Measurements from ENCODE around the gene DNAJC22. TPM values are rescaled to one million over a fixed set of nuclear protein-coding genes. Genes with fewer than 3 reads are reported as not detected.

DNAJC22 gene
- total RNA-seq, 2 donors from 2014 or later = 0.68 to 1.5 TPM

DNA sequence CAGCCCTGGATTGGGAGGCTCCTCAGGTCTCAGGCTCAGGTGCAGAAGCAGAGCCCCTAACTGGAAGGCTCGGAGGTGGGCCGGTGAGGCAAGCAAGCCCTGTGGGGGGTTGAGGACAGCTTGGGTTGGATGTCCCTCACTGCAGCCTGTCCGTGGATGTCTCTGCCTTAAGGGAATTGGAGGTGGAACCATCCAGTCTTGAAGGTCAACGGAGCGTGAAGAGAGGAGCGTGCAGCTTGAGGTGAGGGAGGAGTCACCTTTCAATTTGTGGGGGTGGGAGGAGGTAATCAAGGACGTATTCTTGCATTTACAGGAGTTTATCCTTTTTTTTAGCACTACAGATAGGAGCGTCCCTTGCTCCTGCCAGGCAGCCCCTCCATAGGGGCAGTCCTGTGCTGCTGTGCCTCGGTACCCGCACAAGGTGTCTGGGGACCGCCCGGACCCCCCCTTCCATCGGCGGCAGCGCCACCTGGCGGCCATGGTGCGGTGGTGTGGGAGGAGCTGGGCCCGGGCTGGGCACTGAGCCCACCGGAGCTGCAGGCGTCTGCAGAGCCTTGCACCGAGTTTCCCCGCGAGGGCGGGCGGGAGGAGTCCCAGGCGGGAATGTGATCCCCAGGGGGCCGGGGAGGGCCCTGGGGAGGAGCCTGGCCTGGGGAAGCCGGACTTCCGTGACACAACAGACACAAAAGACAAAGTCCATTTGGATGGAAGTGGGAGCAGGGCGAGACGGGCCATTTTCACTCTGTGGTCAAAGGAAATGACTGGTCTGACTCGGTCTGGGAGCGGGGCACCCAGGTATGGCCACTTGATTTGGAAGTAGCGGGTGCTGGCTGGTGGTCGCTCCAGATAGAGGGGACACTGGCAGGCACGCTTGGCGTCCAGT, 864 bp downstream of the DNAJC22 start:
- H3K4me3 ChIP-seq = peak overlapping the region; percentile 70
- peaks cover 35 to 45% of the 10 kb centered on the region in 2 donors for H3K4me1 ChIP-seq (ENCODE audit: control insufficient read depth in 1 of 2, low read depth in 2 of 2)
- peak; percentile 32 for ATAC-seq (ENCODE audit: insufficient number of reproducible peaks, low FRiP score, low read depth)
- H3K36me3 ChIP-seq = no peaks in the 10 kb centered on the region
- no peaks in the 10 kb centered on the region for H3K9me3 ChIP-seq
- no peak overlapping the region for H3K27ac ChIP-seq
- peaks cover 24% of the 10 kb centered on the region for H3K27me3 ChIP-seq (replicated peaks; ENCODE audit: insufficient read depth)
- no peak for DNase-seq (ENCODE audit: low spot score)
- TF ChIP-seq, protein P1, sequence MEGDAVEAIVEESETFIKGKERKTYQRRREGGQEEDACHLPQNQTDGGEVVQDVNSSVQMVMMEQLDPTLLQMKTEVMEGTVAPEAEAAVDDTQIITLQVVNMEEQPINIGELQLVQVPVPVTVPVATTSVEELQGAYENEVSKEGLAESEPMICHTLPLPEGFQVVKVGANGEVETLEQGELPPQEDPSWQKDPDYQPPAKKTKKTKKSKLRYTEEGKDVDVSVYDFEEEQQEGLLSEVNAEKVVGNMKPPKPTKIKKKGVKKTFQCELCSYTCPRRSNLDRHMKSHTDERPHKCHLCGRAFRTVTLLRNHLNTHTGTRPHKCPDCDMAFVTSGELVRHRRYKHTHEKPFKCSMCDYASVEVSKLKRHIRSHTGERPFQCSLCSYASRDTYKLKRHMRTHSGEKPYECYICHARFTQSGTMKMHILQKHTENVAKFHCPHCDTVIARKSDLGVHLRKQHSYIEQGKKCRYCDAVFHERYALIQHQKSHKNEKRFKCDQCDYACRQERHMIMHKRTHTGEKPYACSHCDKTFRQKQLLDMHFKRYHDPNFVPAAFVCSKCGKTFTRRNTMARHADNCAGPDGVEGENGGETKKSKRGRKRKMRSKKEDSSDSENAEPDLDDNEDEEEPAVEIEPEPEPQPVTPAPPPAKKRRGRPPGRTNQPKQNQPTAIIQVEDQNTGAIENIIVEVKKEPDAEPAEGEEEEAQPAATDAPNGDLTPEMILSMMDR (IDR thresholded peaks at IDR 0.05) = peak; percentile 97

DNA sequence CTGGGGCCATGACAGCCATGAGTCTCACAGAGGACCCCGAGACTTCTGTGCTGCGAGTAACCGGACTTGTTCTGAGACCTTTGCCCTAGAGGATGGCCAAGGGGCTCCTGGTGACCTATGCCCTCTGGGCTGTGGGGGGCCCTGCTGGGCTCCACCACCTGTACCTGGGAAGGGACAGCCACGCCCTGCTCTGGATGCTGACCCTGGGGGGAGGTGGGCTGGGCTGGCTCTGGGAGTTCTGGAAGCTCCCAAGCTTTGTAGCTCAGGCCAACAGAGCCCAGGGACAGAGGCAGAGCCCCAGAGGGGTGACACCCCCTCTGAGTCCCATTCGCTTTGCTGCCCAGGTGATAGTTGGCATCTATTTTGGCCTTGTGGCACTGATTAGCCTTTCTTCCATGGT, 2.1 kb downstream of the DNAJC22 start:
- DNase-seq (ENCODE audit: low spot score) (no peak), ATAC-seq (ENCODE audit: insufficient number of reproducible peaks, low FRiP score, low read depth) (no peak)
- no peaks in the 10 kb centered on the region for H3K9me3 ChIP-seq
- H3K36me3 ChIP-seq = no peaks in the 10 kb centered on the region
- TF ChIP-seq, protein P1 (IDR thresholded peaks at IDR 0.05) = no peak
- H3K4me3 ChIP-seq = no peak overlapping the region
- peaks cover 23% of the 10 kb centered on the region for H3K27me3 ChIP-seq (replicated peaks; ENCODE audit: insufficient read depth)
- no peak overlapping the region for H3K27ac ChIP-seq
- H3K4me1 ChIP-seq (ENCODE audit: control insufficient read depth in 1 of 2, low read depth in 2 of 2) = peaks cover 26 to 35% of the 10 kb centered on the region in 2 donors

DNA sequence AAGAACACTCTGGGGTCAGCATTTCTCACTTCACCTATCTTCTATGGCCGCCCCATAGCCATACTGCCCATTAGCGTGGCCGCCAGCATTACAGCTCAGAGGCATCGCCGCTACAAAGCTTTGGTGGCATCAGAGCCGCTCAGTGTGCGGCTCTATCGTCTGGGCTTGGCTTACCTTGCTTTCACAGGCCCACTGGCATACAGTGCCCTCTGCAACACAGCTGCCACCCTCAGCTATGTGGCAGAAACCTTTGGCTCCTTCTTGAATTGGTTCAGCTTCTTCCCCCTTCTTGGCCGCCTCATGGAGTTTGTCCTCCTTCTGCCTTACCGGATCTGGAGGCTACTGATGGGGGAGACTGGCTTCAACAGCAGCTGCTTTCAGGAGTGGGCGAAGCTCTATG, 2.6 kb downstream of the DNAJC22 start:
- no peak overlapping the region for H3K4me3 ChIP-seq
- no peaks in the 10 kb centered on the region for H3K36me3 ChIP-seq
- ATAC-seq (ENCODE audit: insufficient number of reproducible peaks, low FRiP score, low read depth) (no peak), DNase-seq (ENCODE audit: low spot score) (no peak)
- H3K4me1 ChIP-seq (ENCODE audit: control insufficient read depth in 1 of 2, low read depth in 2 of 2) = peaks cover 26 to 35% of the 10 kb centered on the region in 2 donors
- H3K27me3 ChIP-seq (replicated peaks; ENCODE audit: insufficient read depth) = peaks cover 18% of the 10 kb centered on the region
- no peak overlapping the region for H3K27ac ChIP-seq
- H3K9me3 ChIP-seq = no peaks in the 10 kb centered on the region
- TF ChIP-seq, protein P1 (IDR thresholded peaks at IDR 0.05) = no peak

DNA sequence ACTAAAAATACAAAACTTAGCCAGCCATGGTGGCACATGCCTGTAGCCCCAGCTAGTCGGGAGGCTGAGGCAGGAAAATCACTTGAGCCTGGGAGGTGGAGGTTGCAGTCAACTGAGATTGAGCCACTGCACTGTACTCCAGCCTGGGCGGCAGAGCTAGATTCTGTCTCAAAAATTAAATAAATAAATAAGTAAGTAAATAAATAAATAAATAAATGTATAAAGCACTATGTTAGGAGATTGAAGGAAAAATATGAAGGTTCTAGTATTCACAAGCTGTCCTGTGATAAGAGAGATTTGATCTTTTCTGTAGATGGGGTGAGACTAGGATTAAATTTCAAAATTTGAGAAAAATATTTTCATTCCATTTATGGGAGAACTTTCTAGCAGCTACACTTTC, 5.7 kb downstream of the DNAJC22 start:
- no peaks in the 10 kb centered on the region for H3K9me3 ChIP-seq
- H3K27ac ChIP-seq = no peak overlapping the region
- DNase-seq (ENCODE audit: low spot score) (no peak), ATAC-seq (ENCODE audit: insufficient number of reproducible peaks, low FRiP score, low read depth) (no peak)
- H3K36me3 ChIP-seq = no peaks in the 10 kb centered on the region
- H3K27me3 ChIP-seq (replicated peaks; ENCODE audit: insufficient read depth) = peaks cover under 1% of the 10 kb centered on the region
- H3K4me1 ChIP-seq (ENCODE audit: control insufficient read depth in 1 of 2, low read depth in 2 of 2) = peaks cover 4 to 10% of the 10 kb centered on the region in 2 donors
- TF ChIP-seq, protein P1 (IDR thresholded peaks at IDR 0.05) = no peak
- H3K4me3 ChIP-seq = no peak overlapping the region

DNA sequence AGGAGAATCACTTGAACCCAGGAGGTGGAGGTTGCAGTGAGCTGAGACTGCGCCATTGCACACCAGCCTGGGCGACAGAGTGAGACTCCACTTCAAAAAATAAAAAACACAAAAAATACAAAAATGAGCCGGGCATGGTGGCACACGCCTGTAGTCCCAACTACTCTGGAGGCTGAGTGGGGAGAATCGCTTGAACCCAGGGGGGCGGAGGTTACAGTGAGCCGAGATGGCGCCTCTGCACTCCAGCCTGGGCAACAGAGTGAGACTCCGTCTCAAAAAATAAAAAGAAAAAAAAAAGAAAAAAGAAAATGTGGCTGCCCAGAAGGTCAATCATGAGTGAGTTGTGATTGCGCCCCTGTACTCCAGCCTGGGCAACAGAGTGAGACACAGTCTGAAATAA, 9.2 kb downstream of the DNAJC22 start:
- H3K27me3 ChIP-seq (replicated peaks; ENCODE audit: insufficient read depth) = no peaks in the 10 kb centered on the region
- no peaks in the 10 kb centered on the region for H3K36me3 ChIP-seq
- no peak for ATAC-seq (ENCODE audit: insufficient number of reproducible peaks, low FRiP score, low read depth)
- H3K4me1 ChIP-seq (ENCODE audit: control insufficient read depth in 1 of 2, low read depth in 2 of 2) = peaks cover 0 to 11% of the 10 kb centered on the region in 2 donors
- no peak for DNase-seq (ENCODE audit: low spot score)
- H3K27ac ChIP-seq = no peak overlapping the region
- H3K4me3 ChIP-seq = no peak overlapping the region
- H3K9me3 ChIP-seq = no peaks in the 10 kb centered on the region
- TF ChIP-seq, protein P1 (IDR thresholded peaks at IDR 0.05) = no peak
